Neuron (in vitro differentiated cells): ENCODE measurements around the gene ACP7.
"Not testable (repeated sequence)": the region's sequence is repeated elsewhere in the genome, so short reads cannot be mapped to it uniquely, and the experiment has no call there.

Source experiments
- H2AFZ ChIP-seq: one replicate; pipeline ENCODE4 v1.6.1; 2013; ENCODE audit warnings: low read depth, mild to moderate bottlenecking, inconsistent platforms, low read length, moderate library complexity
- H3K27me3 ChIP-seq: one replicate; pipeline ENCODE4 v1.6.1; 2013; ENCODE audit warnings: low read length; ENCODE audit not compliant: insufficient read depth
- H3K36me3 ChIP-seq: one replicate; pipeline ENCODE4 v1.6.1; 2013; ENCODE audit warnings: low read length; ENCODE audit not compliant: insufficient read depth
- H3K4me1 ChIP-seq: one replicate; pipeline ENCODE4 v1.6.1; 2013; ENCODE audit warnings: low read length; ENCODE audit not compliant: insufficient read depth
- H3K4me3 ChIP-seq: 2 replicates; pipeline ENCODE4 v1.5.1; 2013; ENCODE audit warnings: mild to moderate bottlenecking, low read length, moderate library complexity
- H3K9me3 ChIP-seq: one replicate; pipeline ENCODE4 v1.6.1; 2013; ENCODE audit warnings: low read length

Gene ACP7

GRCh38 chr19:39060171-39060570 is 24.0 kb upstream of the ACP7 start:
- Histone ChIP-seq H3K4me1 (no peaks in the 10 kb centered on the region), H3K9me3 (no peaks in the 10 kb centered on the region), H2AFZ (no peak overlapping the region), H3K27me3 (no peaks in the 10 kb centered on the region), H3K36me3 (no peaks in the 10 kb centered on the region), H3K4me3 (no peak overlapping the region)

GRCh38 chr19:39064405-39064804 is 19.8 kb upstream of the ACP7 start:
- H3K27me3 ChIP-seq: no peaks in the 10 kb centered on the region
- H3K36me3 ChIP-seq: no peaks in the 10 kb centered on the region
- H3K9me3 ChIP-seq: no peaks in the 10 kb centered on the region
- no peak overlapping the region for H3K4me3 ChIP-seq
- H2AFZ ChIP-seq: no peak overlapping the region
- H3K4me1 ChIP-seq: no peaks in the 10 kb centered on the region

- Histone ChIP-seq H3K4me3 (no peak overlapping the region), H3K27me3 (no peaks in the 10 kb centered on the region), H3K9me3 (no peaks in the 10 kb centered on the region), H3K36me3 (no peaks in the 10 kb centered on the region), H2AFZ (no peak overlapping the region), H3K4me1 (no peaks in the 10 kb centered on the region)
Measured at GRCh38 chr19:39065928-39066327, 18.2 kb upstream of the ACP7 start.

GRCh38 chr19:39067104-39067503 is 17.1 kb upstream of the ACP7 start:
- Histone ChIP-seq H3K4me3 (no peak overlapping the region), H3K27me3 (no peaks in the 10 kb centered on the region), H3K4me1 (no peaks in the 10 kb centered on the region), H2AFZ (no peak overlapping the region), H3K36me3 (no peaks in the 10 kb centered on the region), H3K9me3 (no peaks in the 10 kb centered on the region)

GRCh38 chr19:39068259-39068658 is 15.9 kb upstream of the ACP7 start:
- not testable (repeated sequence) for H3K4me1 ChIP-seq, H2AFZ ChIP-seq, H3K4me3 ChIP-seq, H3K9me3 ChIP-seq, H3K27me3 ChIP-seq, H3K36me3 ChIP-seq

GRCh38 chr19:39070888-39071287 is 13.3 kb upstream of the ACP7 start:
- no peak overlapping the region for H2AFZ ChIP-seq
- peaks cover 8% of the 10 kb centered on the region for H3K27me3 ChIP-seq
- no peaks in the 10 kb centered on the region for H3K4me1 ChIP-seq
- H3K36me3 ChIP-seq: no peaks in the 10 kb centered on the region
- no peaks in the 10 kb centered on the region for H3K9me3 ChIP-seq
- no peak overlapping the region for H3K4me3 ChIP-seq

GRCh38 chr19:39074205-39074692 is 9.9 kb upstream of the ACP7 start:
- H3K36me3 ChIP-seq: no peaks in the 10 kb centered on the region
- H3K4me3 ChIP-seq: no peak overlapping the region
- no peak overlapping the region for H2AFZ ChIP-seq
- no peaks in the 10 kb centered on the region for H3K9me3 ChIP-seq
- H3K4me1 ChIP-seq: no peaks in the 10 kb centered on the region
- H3K27me3 ChIP-seq: peaks cover 8% of the 10 kb centered on the region

GRCh38 chr19:39074942-39075341 is 9.2 kb upstream of the ACP7 start:
- H2AFZ ChIP-seq: no peak overlapping the region
- H3K4me1 ChIP-seq: no peaks in the 10 kb centered on the region
- peaks cover 8% of the 10 kb centered on the region for H3K27me3 ChIP-seq
- no peaks in the 10 kb centered on the region for H3K36me3 ChIP-seq
- H3K4me3 ChIP-seq: no peak overlapping the region
- no peaks in the 10 kb centered on the region for H3K9me3 ChIP-seq

- Histone ChIP-seq H3K4me3 (no peak overlapping the region), H3K4me1 (no peaks in the 10 kb centered on the region), H3K9me3 (no peaks in the 10 kb centered on the region), H2AFZ (no peak overlapping the region), H3K27me3 (peaks cover 13% of the 10 kb centered on the region), H3K36me3 (no peaks in the 10 kb centered on the region)
Measured at GRCh38 chr19:39077323-39077722, 6.8 kb upstream of the ACP7 start.

GRCh38 chr19:39078436-39079200 is 5.5 kb upstream of the ACP7 start:
- H3K4me1 ChIP-seq: no peaks in the 10 kb centered on the region
- no peak overlapping the region for H2AFZ ChIP-seq
- no peak overlapping the region for H3K4me3 ChIP-seq
- no peaks in the 10 kb centered on the region for H3K9me3 ChIP-seq
- peaks cover 26% of the 10 kb centered on the region for H3K27me3 ChIP-seq
- H3K36me3 ChIP-seq: no peaks in the 10 kb centered on the region

GRCh38 chr19:39080431-39080830 is 3.7 kb upstream of the ACP7 start:
- Histone ChIP-seq H2AFZ (no peak overlapping the region), H3K27me3 (peaks cover 34% of the 10 kb centered on the region), H3K36me3 (no peaks in the 10 kb centered on the region), H3K4me1 (no peaks in the 10 kb centered on the region), H3K9me3 (no peaks in the 10 kb centered on the region), H3K4me3 (no peak overlapping the region)

GRCh38 chr19:39082167-39082566 is 2.0 kb upstream of the ACP7 start:
- Histone ChIP-seq H3K27me3 (peaks cover 44% of the 10 kb centered on the region), H2AFZ (no peak overlapping the region), H3K9me3 (no peaks in the 10 kb centered on the region), H3K4me1 (no peaks in the 10 kb centered on the region), H3K4me3 (no peak overlapping the region), H3K36me3 (no peaks in the 10 kb centered on the region)

DNA sequence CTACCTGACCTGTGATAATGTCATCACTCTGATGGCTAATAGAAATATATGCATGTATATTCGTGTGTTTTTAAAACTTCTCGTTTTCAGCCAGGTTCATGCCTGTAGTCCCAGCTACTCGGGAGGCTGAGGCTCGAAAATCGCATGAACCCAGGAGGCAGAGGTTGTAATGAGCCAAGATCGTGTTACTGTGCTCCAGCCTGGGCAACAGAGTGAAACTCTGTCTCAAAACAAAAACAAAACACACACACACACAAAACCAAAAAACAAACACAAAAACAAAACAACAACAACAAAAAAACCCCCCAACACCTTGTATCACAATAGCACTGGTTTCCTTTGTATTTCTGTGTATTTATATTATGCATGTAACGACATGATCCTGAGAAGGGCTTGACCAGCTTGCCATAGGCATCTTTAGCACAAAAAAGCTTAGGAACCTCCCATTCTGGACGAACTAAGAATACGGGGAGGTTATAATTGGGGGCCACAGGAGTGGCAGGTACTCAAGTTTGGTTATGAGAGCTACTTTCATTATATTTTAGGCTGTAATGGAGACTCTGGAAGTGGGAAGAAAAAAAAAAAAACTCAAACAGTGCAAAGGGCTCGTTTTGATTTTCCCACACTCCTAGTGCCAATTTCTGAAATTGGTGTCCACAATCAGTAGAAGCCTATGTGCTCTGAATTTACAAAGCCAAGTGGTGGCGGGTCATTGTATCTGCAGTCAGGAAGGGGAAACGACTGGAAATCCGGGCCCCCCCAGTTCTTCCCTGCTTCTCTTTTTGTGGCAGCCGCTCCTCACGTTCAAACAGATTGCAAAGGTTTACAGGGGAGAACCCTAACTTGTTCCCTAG is 1.2 kb upstream of the ACP7 start:
- Histone ChIP-seq H3K4me1 (no peaks in the 10 kb centered on the region), H2AFZ (no peak overlapping the region), H3K36me3 (no peaks in the 10 kb centered on the region), H3K27me3 (peaks cover 46% of the 10 kb centered on the region), H3K4me3 (no peak overlapping the region), H3K9me3 (no peaks in the 10 kb centered on the region)
